OCI-LY3 (cell line): ENCODE data around the gene SLC3A2.
A peak's percentile ranks its signal among the peaks of the same experiment; 100 is the strongest.

Source experiments
- H2AFZ ChIP-seq: fragments of 200-600, 300-600 bp; shearing (Covaris generic); 2 replicates; pipeline ENCODE4 v1.6.0; 2014; ENCODE audit warnings: antibody characterized with exemption, low read depth, low read length
- H3K27ac ChIP-seq: fragments of 200-600, 300-600 bp; sonication (generic); 2 replicates; pipeline ENCODE4 v1.5.1; 2014; ENCODE audit warnings: mild to moderate bottlenecking, low read length, moderate library complexity, mixed read lengths
- H3K27me3 ChIP-seq: fragments of 200-600, 300-600 bp; sonication (generic); 2 replicates; pipeline ENCODE4 v1.6.1; 2014; ENCODE audit warnings: low read depth, low read length, mixed read lengths
- H3K36me3 ChIP-seq: fragments of 200-600, 300-600 bp; sonication (generic); replicated peaks from 2 replicates; pipeline ENCODE3; 2014; ENCODE audit warnings: low read depth, low read length, mixed read lengths
- H3K4me1 ChIP-seq: fragments of 300-600, 200-600 bp; sonication (generic); 2 replicates; pipeline ENCODE4 v1.6.1; 2014; ENCODE audit warnings: low read length, mixed read lengths
- H3K4me2 ChIP-seq: fragments of 200-600, 300-600 bp; sonication (generic); 2 replicates; pipeline ENCODE4 v1.6.1; 2014; ENCODE audit warnings: low read length, mixed read lengths
- H3K4me3 ChIP-seq: fragments of 300-600, 200-600 bp; sonication (generic); 2 replicates; pipeline ENCODE4 v1.5.1; 2014; ENCODE audit warnings: antibody characterized with exemption, mild to moderate bottlenecking, low read length, moderate library complexity
- H3K79me2 ChIP-seq: fragments of 300-600, 200-600 bp; shearing (Covaris generic); 2 replicates; pipeline ENCODE4 v1.6.1; 2014; ENCODE audit warnings: mild to moderate bottlenecking, low read length, mixed read lengths
- H3K9ac ChIP-seq: fragments of 300-600, 200-600 bp; shearing (Covaris generic); 2 replicates; pipeline ENCODE4 v1.6.0; 2014; ENCODE audit warnings: mild to moderate bottlenecking, low read length, moderate library complexity
- H3K9me3 ChIP-seq: fragments of 200-600, 300-600 bp; shearing (Covaris generic); 2 replicates; pipeline ENCODE4 v1.6.1; 2014; ENCODE audit warnings: low read length, mixed read lengths; ENCODE audit not compliant: insufficient read depth
- H4K20me1 ChIP-seq: fragments of 200-600, 300-600 bp; sonication (generic); 2 replicates; pipeline ENCODE4 v1.6.1; 2016; ENCODE audit warnings: low read length, mixed read lengths; ENCODE audit not compliant: insufficient read depth
- CTCF ChIP-seq: fragments of 200-600, 300-600 bp; sonication (generic); IDR thresholded peaks from 2 replicates; pipeline ENCODE4 v1.5.1; 2014; ENCODE audit warnings: antibody characterized with exemption, low read length, low read depth
- EZH2phosphoT487 ChIP-seq: fragments of 200-600 bp; shearing (Covaris generic); IDR thresholded peaks from 2 replicates; pipeline ENCODE4 v1.6.1; 2018; ENCODE audit warnings: antibody characterized with exemption, mixed run types, low read depth

Gene SLC3A2

GRCh38 chr11:62919476-62919875 lies 38.8 kb downstream of the SLC3A2 start:
- TF ChIP-seq CTCF (no peak), EZH2phosphoT487 (no peak)
- H3K36me3 ChIP-seq: no peaks in the 10 kb centered on the region
- H3K79me2 ChIP-seq: no peaks in the 10 kb centered on the region
- no peak overlapping the region for H3K4me2 ChIP-seq
- peaks cover 17% of the 10 kb centered on the region for H3K4me1 ChIP-seq
- no peak overlapping the region for H2AFZ ChIP-seq
- no peak overlapping the region for H3K4me3 ChIP-seq
- no peaks in the 10 kb centered on the region for H3K9me3 ChIP-seq
- H3K27me3 ChIP-seq: peaks cover 22% of the 10 kb centered on the region
- no peaks in the 10 kb centered on the region for H4K20me1 ChIP-seq
- H3K9ac ChIP-seq: no peak overlapping the region
- H3K27ac ChIP-seq: no peak overlapping the region

- TF ChIP-seq EZH2phosphoT487 (no peak), CTCF (no peak)
- Histone ChIP-seq H4K20me1 (no peaks in the 10 kb centered on the region), H3K4me3 (no peak overlapping the region), H2AFZ (no peak overlapping the region), H3K4me1 (peaks cover 15% of the 10 kb centered on the region), H3K27me3 (peaks cover 22% of the 10 kb centered on the region), H3K9me3 (no peaks in the 10 kb centered on the region), H3K27ac (no peak overlapping the region), H3K9ac (no peak overlapping the region), H3K36me3 (no peaks in the 10 kb centered on the region), H3K79me2 (no peaks in the 10 kb centered on the region), H3K4me2 (no peak overlapping the region)
These were observed 39.4 kb downstream of the SLC3A2 start for GRCh38 chr11:62919898-62920640.

- Histone ChIP-seq H3K4me3 (peak within 1 kb of the TSS; percentile 12; the same call in 1 of the 2 replicates), H3K9me3 (no peaks in the 10 kb centered on the region), H3K9ac (no peak within 1 kb of the TSS), H3K27me3 (peaks cover 19% of the 10 kb centered on the region), H3K27ac (no peak within 1 kb of the TSS), H3K79me2 (no peaks in the 10 kb centered on the region), H4K20me1 (no peaks in the 10 kb centered on the region), H3K36me3 (no peaks in the 10 kb centered on the region), H3K4me2 (peak within 1 kb of the TSS; percentile 71), H2AFZ (no peak within 1 kb of the TSS), H3K4me1 (peaks cover 15% of the 10 kb centered on the region)
- TF ChIP-seq CTCF: no peak
- TF ChIP-seq EZH2phosphoT487: no peak
These were observed 40.5 kb downstream of the SLC3A2 start, which contains the start of gene CHRM1 for GRCh38 chr11:62921201-62921572. Gene CHRM1, minus strand, starts transcription at chr11:62921363. Its CDS starts 10,263 bp downstream, at chr11:62911100.

GRCh38 chr11:62921573-62922188 lies 41.0 kb downstream of the SLC3A2 start:
- no peak overlapping the region for H2AFZ ChIP-seq
- H3K27ac ChIP-seq: no peak overlapping the region
- H3K27me3 ChIP-seq: peaks cover 14% of the 10 kb centered on the region
- TF ChIP-seq EZH2phosphoT487 (no peak), CTCF (no peak)
- H3K9ac ChIP-seq: no peak overlapping the region
- no peak overlapping the region for H3K4me3 ChIP-seq
- no peaks in the 10 kb centered on the region for H3K36me3 ChIP-seq
- H3K9me3 ChIP-seq: no peaks in the 10 kb centered on the region
- H4K20me1 ChIP-seq: no peaks in the 10 kb centered on the region
- H3K79me2 ChIP-seq: no peaks in the 10 kb centered on the region
- peaks cover 15% of the 10 kb centered on the region for H3K4me1 ChIP-seq
- peak overlapping the region; percentile 71; the same call in 1 of the 2 replicates for H3K4me2 ChIP-seq
